Activated CD8-positive, alpha-beta memory T cell treated with anti-CD3 and anti-CD28 coated beads for 4 hours (primary cell): Measurements from ENCODE around the gene CDA.

Experiments
- DNase-seq, 2 donors: peaks; one replicate each; pipeline ENCODE4 v3.0.0-alpha.2; 2020; ENCODE audit warnings: low read depth in 2 of 2

The CDA gene

GRCh38 chr1:20615946-20616846, 27.3 kb downstream of the CDA start:
- no peak for DNase-seq

DNA sequence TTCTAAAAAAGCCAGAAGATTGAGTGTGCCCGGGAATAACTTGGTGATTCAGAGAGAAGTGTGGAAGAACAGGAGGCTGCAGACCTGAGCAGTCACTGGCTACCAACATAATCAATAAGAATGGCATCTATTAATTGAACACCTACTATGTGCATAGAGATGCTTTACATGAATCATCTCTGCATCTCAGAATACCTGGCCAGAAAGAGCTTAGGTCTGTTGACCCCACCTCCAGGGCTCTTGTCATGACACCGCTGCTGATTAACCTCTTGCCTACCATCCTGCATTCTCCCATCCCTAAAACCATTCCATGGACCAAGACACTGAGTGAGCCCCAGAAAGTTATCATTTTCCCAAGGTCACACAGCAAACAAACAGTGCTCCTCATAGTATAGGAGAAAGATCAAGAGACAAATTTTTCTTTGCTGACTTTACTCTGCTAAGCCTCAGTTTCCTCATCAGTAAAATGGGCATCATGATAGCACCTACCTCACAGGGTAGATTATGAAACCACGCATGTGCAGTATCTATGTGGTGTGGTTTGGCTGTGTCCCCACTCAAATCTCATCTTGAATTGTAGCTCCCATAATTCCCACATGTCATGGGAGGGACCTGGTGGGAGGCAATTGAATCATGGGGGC, 28.1 kb downstream of the CDA start:
- no peak for DNase-seq

- no peak for DNase-seq
These were observed 29.7 kb downstream of the CDA start for GRCh38 chr1:20618550-20618949.

- DNase-seq, result no peak
These were observed 31.1 kb downstream of the CDA start for GRCh38 chr1:20619999-20620398.

- DNase-seq, result no peak
These were observed 32.1 kb downstream of the CDA start for GRCh38 chr1:20621012-20621411.

GRCh38 chr1:20624709-20625108, 35.8 kb downstream of the CDA start:
- no peak for DNase-seq

- no peak for DNase-seq
These were observed 36.5 kb downstream of the CDA start for GRCh38 chr1:20625176-20626097.

DNA sequence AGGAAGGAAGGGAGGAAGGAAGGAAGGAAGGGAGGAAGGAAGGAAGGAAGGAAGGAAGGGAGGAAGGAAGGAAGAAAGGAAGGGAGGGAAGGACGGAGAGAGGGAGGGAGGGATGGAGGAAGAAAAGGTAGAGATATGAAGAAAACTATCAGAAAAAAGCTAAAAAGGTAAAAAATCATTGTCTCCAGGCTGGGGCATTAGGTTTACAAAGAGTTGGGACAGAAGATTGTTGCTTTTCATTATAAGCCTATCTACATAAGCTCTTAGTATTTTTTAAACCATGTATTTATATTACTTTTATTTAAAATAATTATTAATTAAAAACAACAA, 37.2 kb downstream of the CDA start:
- DNase-seq, result no peak

DNA sequence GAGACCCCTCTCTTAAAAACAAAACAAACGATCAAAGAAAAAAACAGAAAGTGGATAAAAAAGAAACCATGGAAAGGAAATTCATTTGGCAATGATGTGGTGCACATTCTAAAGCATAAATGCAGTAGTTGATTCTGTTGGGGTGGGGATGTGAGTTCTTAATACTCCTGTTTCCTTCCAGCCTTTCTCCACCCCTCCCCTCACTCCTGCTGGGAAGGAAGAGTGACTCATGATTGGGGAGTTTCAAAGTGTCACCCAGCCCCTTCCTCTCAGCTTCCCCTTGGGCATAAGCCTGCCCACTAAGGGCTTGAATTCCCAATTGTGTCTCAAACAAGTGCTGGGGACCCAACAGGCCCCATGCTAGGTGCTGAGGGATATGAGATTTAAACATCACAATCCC, 37.6 kb downstream of the CDA start:
- no peak for DNase-seq

DNA sequence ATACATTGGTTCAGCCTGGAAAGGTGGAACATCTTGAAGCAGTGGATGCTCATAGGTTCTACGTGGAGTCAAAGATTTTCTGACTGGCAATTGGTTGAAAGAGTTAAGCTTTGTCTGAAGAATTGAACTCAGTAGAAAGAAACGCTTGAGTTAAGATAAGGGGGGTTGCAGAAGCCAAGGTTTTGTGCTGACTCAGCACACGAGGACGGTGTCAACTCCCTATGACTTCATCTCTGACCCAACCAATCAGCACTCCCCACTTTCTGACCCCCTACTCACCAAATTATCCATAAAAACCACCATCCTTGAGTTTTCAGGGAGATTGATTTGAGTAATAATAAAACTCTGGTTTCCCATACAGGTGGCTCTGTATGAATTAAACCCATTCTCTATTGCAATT, 41.8 kb downstream of the CDA start:
- no peak for DNase-seq

DNA sequence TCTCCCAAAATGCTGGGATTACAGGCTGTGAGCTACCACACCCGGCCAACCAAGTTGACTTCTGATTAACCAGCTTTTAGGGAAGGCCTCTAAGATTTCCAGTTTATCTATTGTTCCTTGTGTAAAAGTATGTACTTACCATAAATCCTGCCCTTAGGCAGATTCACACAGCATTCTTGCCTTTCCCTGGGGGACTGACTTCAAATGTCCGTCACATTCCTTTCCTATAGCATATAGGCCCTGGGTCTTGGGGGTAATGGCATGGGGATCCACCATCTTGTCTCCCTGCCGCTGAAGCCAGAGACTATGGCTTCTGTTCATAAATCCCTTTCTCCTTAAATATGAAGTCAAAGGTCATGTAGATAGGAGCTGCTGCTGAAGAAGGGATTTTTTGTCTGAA, 43.5 kb downstream of the CDA start:
- no peak for DNase-seq

GRCh38 chr1:20633190-20634064, 44.5 kb downstream of the CDA start, which contains the start of gene PINK1:
Gene PINK1, plus strand, starts transcription at chr1:20633458. Its CDS starts 91 bp downstream, at chr1:20633549.
- peak; percentile 64 to 70 for DNase-seq

- no peak for DNase-seq
These were observed 45.2 kb downstream of the CDA start for GRCh38 chr1:20634065-20634593.

GRCh38 chr1:20634594-20635084, 45.7 kb downstream of the CDA start:
- no peak for DNase-seq

DNA sequence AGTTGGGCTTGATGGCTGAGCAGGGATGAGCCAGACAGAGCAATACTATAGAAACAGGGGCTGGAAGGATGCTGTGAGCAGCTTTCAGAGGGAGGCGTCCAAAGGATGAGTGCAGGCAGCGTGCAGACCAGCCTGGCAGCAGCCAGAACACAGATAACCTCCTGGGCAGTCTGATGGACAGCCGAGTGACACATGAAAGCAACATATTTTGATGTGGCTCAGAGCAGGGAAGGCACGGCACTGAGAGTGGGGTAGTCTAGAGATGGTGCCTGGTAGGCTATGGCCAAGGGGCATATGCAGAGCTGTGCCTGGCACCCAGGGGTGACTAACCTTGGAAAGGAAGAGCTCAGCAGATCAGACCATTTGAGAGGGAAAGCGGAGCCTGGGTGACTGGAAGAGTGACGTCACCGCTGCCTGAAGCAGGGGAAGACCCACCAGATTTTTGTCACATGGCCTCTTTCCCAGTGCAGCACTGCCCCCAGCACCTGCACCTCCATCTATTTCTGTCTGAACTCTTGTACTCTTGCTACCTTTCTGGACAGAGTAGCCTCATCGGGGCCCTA, 48.0 kb downstream of the CDA start:
- no peak for DNase-seq

GRCh38 chr1:20640183-20640597, 51.3 kb downstream of the CDA start:
- DNase-seq, result peak; percentile 15 to 28

DNA sequence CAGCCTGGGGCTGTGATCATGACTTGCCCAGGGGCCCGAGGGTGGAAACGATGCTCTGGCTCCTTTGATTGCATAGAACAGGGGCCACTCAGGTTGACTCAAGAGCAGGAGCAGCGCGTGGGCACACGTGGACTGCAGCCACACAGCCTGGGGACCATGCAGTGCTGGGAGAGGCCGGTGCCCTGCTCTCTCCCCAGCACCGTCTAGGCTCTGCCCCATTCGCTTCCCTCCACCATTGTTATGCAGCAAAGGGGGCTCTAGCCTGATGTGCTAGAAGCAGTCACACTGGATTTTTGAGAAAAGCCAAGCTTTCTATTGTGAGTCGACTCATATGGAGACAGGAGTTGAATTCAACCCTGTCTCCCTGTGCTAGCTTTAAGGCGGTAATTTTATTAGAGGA, 53.1 kb downstream of the CDA start:
- no peak for DNase-seq

- DNase-seq, result no peak
These were observed 54.2 kb downstream of the CDA start for GRCh38 chr1:20643080-20643479.

DNA sequence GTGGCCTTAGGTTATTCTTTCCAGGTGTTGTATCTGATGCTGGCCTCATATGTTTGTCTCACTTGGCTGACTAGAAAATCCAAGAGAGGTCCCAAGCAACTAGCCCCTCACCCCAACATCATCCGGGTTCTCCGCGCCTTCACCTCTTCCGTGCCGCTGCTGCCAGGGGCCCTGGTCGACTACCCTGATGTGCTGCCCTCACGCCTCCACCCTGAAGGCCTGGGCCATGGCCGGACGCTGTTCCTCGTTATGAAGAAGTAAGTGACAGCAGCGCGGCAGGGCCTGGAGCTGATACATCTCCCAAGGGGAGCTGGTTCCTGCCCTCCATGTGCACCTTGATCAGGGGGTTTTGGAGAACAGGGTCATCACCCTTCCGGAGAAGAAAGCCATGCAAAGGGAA, 55.5 kb downstream of the CDA start:
- DNase-seq, result no peak

- DNase-seq, result no peak
These were observed 56.5 kb downstream of the CDA start for GRCh38 chr1:20645414-20645813.
